GM13976 (cell line): Measurements from ENCODE around the gene CPA5.

Experiments
- DNase-seq: peaks from one replicate; pipeline ENCODE4 v3.0.0; 2012; ENCODE audit warnings: low spot score
- CTCF ChIP-seq: IDR thresholded peaks from 2 replicates; pipeline ENCODE4 v1.5.1; 2012; ENCODE audit warnings: borderline replicate concordance, mild to moderate bottlenecking; ENCODE audit not compliant: insufficient read depth; ENCODE audit errors: extremely low read depth, missing control alignments, control extremely low read depth
- in situ Hi-C: fragments of 300-500 bp; cut with MboI; formaldehyde crosslinking; loops from one replicate; pipeline ENCODE4 v1.12.0; 2022; ENCODE audit warnings: low sequenced_read_pairs, mixed read lengths, inconsistent platforms; ENCODE audit not compliant: unreplicated experiment

Gene CPA5

DNA sequence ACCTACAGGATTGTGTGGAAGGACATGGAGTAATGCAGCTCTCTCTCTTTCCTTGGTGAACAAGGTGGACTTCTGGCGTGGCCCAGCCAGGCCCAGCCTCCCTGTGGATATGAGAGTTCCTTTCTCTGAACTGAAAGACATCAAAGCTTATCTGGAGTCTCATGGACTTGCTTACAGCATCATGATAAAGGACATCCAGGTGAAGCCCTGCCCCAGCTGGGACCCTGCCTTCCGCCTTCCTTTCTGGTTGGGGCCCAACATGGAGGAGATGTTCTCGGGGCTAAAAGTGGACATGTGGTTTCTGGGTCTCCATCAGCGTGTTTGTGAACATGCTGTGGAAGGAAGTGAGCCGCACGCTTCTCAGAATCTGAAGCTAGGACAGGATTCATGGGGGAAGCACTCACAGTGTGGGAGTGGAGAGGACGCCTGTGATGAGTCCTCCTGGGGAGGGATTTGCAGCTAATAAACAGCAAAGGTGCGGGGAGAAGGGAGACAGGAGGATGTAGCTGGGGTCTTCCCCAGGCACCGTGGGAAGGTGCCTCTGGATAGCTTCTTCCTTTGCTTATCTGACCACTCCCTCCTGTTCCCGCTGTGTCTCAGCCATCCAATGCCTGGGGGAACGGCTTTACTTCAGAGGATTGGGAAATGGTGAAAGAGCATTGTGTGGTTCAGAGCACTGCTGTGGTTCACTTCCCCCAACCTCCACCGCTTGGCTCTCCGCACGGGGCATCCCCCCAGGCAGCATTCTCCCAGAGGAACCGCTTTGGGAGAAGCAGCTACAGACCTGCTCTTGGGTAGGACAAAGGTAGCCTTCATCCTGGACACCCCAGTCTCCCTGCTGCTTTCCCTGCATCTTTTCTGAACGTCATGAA, 5.5 kb downstream of the CPA5 start:
- in situ Hi-C loops = no loop called here
- no peak for TF ChIP-seq CTCF
- DNase-seq = peak; percentile 45

- no peak for TF ChIP-seq CTCF
- DNase-seq = peak; percentile 76
- in situ Hi-C loops = no loop called here
Observed at GRCh38 chr7:130350945-130351790, 6.6 kb downstream of the CPA5 start.

DNA sequence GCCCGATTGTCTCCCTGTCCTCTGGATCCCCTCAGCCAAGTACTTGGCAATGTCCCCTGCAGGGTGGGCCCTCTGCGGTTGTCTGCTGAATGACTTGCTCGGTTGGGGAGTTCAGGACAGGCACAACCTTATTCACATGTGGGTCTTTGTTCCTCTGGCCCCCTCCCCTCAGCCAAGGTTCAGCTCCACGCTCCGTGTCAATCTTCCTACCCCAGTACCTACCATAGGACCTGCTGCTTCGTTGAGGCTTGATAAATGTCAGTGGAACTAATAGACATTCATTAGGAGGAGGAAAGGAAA, 7.1 kb downstream of the CPA5 start:
- in situ Hi-C loops = no loop called here
- no peak for TF ChIP-seq CTCF
- no peak for DNase-seq

GRCh38 chr7:130352194-130353074, 7.8 kb downstream of the CPA5 start:
- no peak for DNase-seq
- in situ Hi-C loops = no loop called here
- TF ChIP-seq CTCF = no peak

GRCh38 chr7:130353196-130353595, 8.6 kb downstream of the CPA5 start:
- in situ Hi-C loops = no loop called here
- no peak for DNase-seq
- no peak for TF ChIP-seq CTCF

GRCh38 chr7:130356121-130356875, 11.7 kb downstream of the CPA5 start:
- in situ Hi-C loops = no loop called here
- TF ChIP-seq CTCF = no peak
- no peak for DNase-seq
